SJSA1 (cell line): Measurements from ENCODE around the gene CCL1. TPM values are rescaled to one million over a fixed set of nuclear protein-coding genes. Genes with fewer than 3 reads are reported as not detected.

Source experiments
- DNase-seq, 2 experiments: peaks; one replicate each; pipeline ENCODE4 v3.0.0-alpha.2; 2015 to 2020; ENCODE audit warnings: low spot score in 2 of 2, low read depth in 1 of 2
- H3K27ac ChIP-seq: fragments of 250-450 bp; sonication (Bioruptor Pico); 2 replicates; pipeline ENCODE4 v1.5.1; 2020; ENCODE audit warnings: mild to moderate bottlenecking, moderate library complexity
- H3K27me3 ChIP-seq: fragments of 250-450 bp; sonication (Bioruptor Pico); replicated peaks from 2 replicates; pipeline ENCODE4 v1.5.1; 2020; ENCODE audit warnings: mild to moderate bottlenecking, moderate library complexity
- H3K36me3 ChIP-seq: fragments of 250-450 bp; sonication (Bioruptor Pico); 2 replicates; pipeline ENCODE4 v1.5.1; 2020; ENCODE audit warnings: mild to moderate bottlenecking
- H3K4me1 ChIP-seq: fragments of 250-450 bp; sonication (Bioruptor Pico); replicated peaks from 2 replicates; pipeline ENCODE4 v1.6.1; 2021; ENCODE audit warnings: mild to moderate bottlenecking
- H3K4me3 ChIP-seq: fragments of 250-450 bp; sonication (Bioruptor Pico); 2 replicates; pipeline ENCODE4 v1.5.1; 2020; ENCODE audit warnings: mild to moderate bottlenecking
- H3K9me3 ChIP-seq: fragments of 250-450 bp; sonication (Bioruptor Pico); replicated peaks from 2 replicates; pipeline ENCODE4 v1.5.1; 2020; ENCODE audit warnings: mild to moderate bottlenecking
- total RNA-seq: library from RNA; depleted of rRNA; stranded (reverse); fragments of >200 nt; shearing (Covaris generic); gene quantifications from 2 replicates; pipeline ENCODE4 v1.2.3, GENCODE V29; 2014

Gene CCL1
- total RNA-seq, 1 experiment from 2014 or later = not detected

GRCh38 chr17:34374457-34374856, 11.4 kb upstream of the CCL1 start:
- no peaks in the 10 kb centered on the region for H3K27me3 ChIP-seq
- H3K4me3 ChIP-seq = no peak overlapping the region
- H3K27ac ChIP-seq = no peak overlapping the region
- H3K36me3 ChIP-seq = no peaks in the 10 kb centered on the region
- no peaks in the 10 kb centered on the region for H3K4me1 ChIP-seq
- no peak for DNase-seq
- H3K9me3 ChIP-seq = no peaks in the 10 kb centered on the region

DNA sequence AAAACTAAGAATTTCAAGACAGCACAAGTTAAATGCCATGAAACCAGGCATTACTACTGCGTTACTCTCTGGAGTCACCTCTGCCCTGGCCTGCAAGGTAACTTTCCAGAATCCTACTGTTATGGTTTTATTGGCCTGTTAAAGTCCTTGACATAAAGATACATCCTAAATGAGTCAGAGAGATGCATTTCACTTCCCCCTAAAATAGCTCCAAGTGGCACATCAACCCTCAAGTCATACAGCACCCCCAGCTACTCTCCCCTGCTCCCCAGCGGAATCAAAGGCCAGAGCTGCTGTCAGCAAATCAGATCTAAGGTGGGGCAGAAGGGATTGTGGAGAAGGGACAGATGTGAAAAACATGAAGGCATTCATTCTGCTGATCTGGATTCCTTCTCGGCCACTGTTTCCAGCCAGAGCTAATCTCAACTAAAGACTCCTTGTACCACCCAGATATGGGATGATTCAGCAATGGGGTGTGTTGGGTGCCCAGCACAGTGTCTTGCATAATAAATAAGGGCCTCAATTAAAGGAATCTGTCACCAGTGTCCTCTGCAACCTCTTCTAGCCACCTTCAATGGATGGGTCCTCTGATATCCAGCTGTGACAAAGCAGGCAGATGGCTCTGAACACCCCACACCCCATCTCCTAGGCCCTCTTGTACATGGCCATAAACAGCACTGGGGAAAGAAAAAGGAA, 8.5 kb upstream of the CCL1 start:
- Histone ChIP-seq H3K36me3 (no peaks in the 10 kb centered on the region), H3K27me3 (no peaks in the 10 kb centered on the region), H3K4me3 (no peak overlapping the region), H3K9me3 (no peaks in the 10 kb centered on the region), H3K27ac (no peak overlapping the region), H3K4me1 (no peaks in the 10 kb centered on the region)
- no peak for DNase-seq

- no peak overlapping the region for H3K27ac ChIP-seq
- H3K27me3 ChIP-seq = no peaks in the 10 kb centered on the region
- no peak for DNase-seq
- H3K36me3 ChIP-seq = no peaks in the 10 kb centered on the region
- H3K4me3 ChIP-seq = no peak overlapping the region
- H3K9me3 ChIP-seq = no peaks in the 10 kb centered on the region
- H3K4me1 ChIP-seq = no peaks in the 10 kb centered on the region
Measured at GRCh38 chr17:34370997-34371395, 8.0 kb upstream of the CCL1 start.

DNA sequence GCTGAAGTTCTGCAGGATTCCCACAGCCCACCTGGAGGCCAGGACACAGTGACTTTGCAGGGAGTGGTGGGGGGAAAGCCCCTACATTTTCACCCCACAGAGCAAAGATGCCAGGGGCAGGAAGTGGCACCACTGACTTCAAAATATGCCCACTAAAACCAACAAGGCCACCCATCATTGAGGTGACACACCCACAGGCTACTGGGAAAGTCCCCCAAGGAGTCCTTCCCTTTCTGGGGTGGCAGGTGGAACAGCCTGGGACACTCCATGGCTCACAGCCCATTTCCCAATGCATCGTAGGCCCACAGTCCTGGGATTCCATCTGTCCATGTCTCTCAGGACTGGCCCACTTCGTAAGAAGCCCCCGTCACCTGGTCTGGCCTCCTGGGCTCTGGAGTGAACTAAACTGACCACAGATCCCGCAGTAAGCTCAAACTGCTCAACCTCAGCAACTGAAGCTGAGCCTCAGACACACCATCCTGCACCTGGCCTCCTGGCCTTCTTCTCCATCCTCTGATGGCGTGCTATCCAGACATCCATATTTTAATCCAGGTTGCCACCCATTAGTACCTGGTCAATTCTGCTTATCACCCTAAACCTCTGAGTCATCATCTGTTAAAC, 7.5 kb upstream of the CCL1 start:
- no peaks in the 10 kb centered on the region for H3K9me3 ChIP-seq
- H3K27ac ChIP-seq = no peak overlapping the region
- H3K4me1 ChIP-seq = no peaks in the 10 kb centered on the region
- no peaks in the 10 kb centered on the region for H3K36me3 ChIP-seq
- DNase-seq = no peak
- no peak overlapping the region for H3K4me3 ChIP-seq
- H3K27me3 ChIP-seq = no peaks in the 10 kb centered on the region

DNA sequence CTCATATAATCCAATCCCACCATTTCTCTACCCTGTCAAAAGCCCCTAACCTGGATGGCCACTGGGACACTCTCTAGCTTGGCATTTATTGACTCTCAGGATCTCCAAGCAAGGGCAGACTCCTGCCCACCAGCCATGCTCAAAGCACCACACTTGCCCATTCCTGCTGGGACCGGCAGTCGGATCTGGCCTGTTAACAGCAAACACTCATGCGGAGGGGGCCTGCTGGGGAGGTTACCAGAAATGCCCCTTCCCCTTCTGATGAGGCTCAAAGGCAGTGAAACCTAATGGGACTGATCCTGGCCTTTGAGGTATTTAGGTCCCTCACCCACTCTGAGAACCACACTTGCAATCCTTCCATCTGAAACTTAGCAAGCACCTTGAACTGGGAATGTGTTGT, 6.5 kb upstream of the CCL1 start:
- Histone ChIP-seq H3K36me3 (no peaks in the 10 kb centered on the region), H3K9me3 (no peaks in the 10 kb centered on the region), H3K27ac (no peak overlapping the region), H3K4me1 (no peaks in the 10 kb centered on the region), H3K27me3 (no peaks in the 10 kb centered on the region), H3K4me3 (no peak overlapping the region)
- DNase-seq = no peak

GRCh38 chr17:34368946-34369500, 6.0 kb upstream of the CCL1 start:
- Histone ChIP-seq H3K4me3 (no peak overlapping the region), H3K4me1 (no peaks in the 10 kb centered on the region), H3K9me3 (no peaks in the 10 kb centered on the region), H3K36me3 (no peaks in the 10 kb centered on the region), H3K27ac (no peak overlapping the region), H3K27me3 (no peaks in the 10 kb centered on the region)
- DNase-seq = no peak

DNA sequence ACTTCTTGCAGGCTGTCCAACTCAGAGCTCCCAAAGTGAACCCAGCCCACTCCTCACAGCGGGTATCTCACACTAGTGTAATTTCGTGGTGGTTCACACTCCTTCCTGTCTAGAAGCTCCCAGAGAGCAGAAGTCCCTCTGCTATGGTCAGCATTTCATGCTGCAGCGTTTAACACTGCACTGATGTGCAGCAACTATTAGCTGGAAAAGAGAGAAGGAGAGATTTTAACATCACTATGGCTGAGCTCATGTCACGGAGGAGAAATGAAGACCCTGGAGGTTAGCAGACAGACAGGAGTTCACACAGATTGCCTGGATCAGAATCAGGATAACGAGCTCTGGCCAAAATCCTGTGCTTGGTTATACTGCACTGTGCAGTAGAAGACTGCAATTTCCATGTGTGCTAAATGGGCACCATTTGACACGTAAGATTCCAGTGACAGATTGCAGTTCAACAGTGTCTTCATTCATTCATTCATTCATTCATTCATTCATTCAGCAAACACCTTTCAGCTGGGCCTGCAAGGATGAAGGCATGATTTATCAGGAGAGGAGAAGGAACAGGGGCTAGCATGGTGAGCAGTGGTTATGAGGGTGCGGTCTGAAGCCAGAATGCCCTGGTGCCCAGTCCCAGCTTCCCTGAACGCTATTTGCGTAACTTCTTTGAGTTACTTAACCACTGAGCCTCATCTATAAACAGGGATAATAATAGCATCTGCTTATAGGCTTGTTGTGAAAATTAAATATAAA, 5.3 kb upstream of the CCL1 start:
- Histone ChIP-seq H3K4me3 (no peak overlapping the region), H3K36me3 (no peaks in the 10 kb centered on the region), H3K9me3 (no peaks in the 10 kb centered on the region), H3K27me3 (no peaks in the 10 kb centered on the region), H3K4me1 (no peaks in the 10 kb centered on the region), H3K27ac (no peak overlapping the region)
- DNase-seq = no peak

- no peak for DNase-seq
- Histone ChIP-seq H3K4me3 (no peak overlapping the region), H3K27me3 (no peaks in the 10 kb centered on the region), H3K27ac (no peak overlapping the region), H3K9me3 (no peaks in the 10 kb centered on the region), H3K36me3 (no peaks in the 10 kb centered on the region), H3K4me1 (no peaks in the 10 kb centered on the region)
Measured at GRCh38 chr17:34367486-34368195, 4.6 kb upstream of the CCL1 start.

DNA sequence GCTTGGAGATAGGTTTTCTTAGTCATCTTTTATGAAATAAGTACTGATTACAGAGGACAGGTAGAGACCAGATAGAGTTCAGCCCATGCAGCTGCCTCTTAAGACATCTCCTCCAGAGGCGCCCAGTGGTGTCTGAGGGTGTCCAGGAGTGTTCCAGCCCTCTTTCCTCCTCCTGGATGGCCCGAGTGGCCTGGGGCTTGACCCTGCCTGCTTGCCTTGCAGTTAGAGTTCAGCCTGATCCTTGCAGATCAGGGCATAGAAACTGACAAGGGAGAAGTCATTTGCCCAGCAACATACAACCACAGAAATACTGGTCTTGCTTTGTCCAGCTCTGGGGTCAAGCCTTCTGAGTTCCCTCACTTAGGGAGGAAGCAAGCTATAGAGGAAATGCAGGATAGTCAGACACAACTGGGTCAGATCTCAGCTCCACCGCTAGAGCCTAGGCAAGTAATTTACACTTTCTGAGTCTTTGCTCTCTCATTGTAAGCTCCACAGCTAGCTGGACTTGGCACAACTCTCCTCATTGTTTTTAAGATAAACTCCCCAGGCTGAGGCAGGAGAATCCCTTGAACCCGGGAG, 3.6 kb upstream of the CCL1 start:
- no peak overlapping the region for H3K27ac ChIP-seq
- no peaks in the 10 kb centered on the region for H3K27me3 ChIP-seq
- H3K4me3 ChIP-seq = no peak overlapping the region
- H3K9me3 ChIP-seq = no peaks in the 10 kb centered on the region
- no peaks in the 10 kb centered on the region for H3K36me3 ChIP-seq
- no peak for DNase-seq
- H3K4me1 ChIP-seq = no peaks in the 10 kb centered on the region

GRCh38 chr17:34366010-34366409, 3.0 kb upstream of the CCL1 start:
- no peak for DNase-seq
- no peaks in the 10 kb centered on the region for H3K9me3 ChIP-seq
- H3K4me3 ChIP-seq = no peak overlapping the region
- no peaks in the 10 kb centered on the region for H3K27me3 ChIP-seq
- no peak overlapping the region for H3K27ac ChIP-seq
- no peaks in the 10 kb centered on the region for H3K4me1 ChIP-seq
- no peaks in the 10 kb centered on the region for H3K36me3 ChIP-seq

DNA sequence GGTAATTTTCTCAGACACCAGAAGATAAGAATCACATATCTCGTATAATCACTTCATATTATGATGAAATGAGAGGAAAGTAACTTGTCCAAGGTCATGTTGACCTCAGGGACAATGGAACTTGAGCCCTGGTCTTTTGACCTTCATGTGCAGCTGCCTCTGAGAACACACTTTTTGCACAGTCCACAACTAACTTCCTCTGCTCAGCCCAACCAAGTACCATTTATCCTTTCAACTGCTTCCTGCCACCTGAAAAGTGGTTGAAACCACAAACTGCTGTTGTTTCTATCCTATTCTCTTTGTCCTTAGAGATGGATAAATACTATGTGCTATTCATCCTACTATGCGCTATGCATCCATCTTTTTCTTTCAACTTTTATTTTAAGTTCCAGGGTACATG, 2.3 kb upstream of the CCL1 start:
- no peaks in the 10 kb centered on the region for H3K9me3 ChIP-seq
- H3K4me1 ChIP-seq = no peaks in the 10 kb centered on the region
- H3K4me3 ChIP-seq = no peak overlapping the region
- no peak overlapping the region for H3K27ac ChIP-seq
- H3K27me3 ChIP-seq = no peaks in the 10 kb centered on the region
- DNase-seq = no peak
- H3K36me3 ChIP-seq = no peaks in the 10 kb centered on the region

DNA sequence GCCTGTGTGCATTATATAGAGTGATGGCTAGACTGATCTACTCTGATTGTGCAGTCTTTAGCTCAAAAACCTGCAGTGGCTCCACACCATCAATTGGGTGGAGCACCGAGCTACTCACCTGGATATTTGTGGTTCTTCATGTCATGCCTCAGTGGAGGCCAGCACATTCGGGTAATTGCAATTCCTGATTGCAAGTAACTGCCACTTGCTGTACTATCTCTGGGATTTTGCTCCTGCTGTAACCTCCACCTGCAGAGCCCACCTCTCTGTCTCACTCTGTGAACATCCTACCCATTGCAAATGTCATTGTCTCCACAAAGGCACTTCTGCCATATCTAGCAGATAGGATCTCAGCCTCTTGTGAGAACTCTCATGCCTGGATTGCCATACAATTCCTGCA, 1.7 kb upstream of the CCL1 start:
- no peaks in the 10 kb centered on the region for H3K36me3 ChIP-seq
- no peak overlapping the region for H3K27ac ChIP-seq
- no peaks in the 10 kb centered on the region for H3K9me3 ChIP-seq
- no peak overlapping the region for H3K4me3 ChIP-seq
- H3K4me1 ChIP-seq = no peaks in the 10 kb centered on the region
- H3K27me3 ChIP-seq = no peaks in the 10 kb centered on the region
- no peak for DNase-seq

DNA sequence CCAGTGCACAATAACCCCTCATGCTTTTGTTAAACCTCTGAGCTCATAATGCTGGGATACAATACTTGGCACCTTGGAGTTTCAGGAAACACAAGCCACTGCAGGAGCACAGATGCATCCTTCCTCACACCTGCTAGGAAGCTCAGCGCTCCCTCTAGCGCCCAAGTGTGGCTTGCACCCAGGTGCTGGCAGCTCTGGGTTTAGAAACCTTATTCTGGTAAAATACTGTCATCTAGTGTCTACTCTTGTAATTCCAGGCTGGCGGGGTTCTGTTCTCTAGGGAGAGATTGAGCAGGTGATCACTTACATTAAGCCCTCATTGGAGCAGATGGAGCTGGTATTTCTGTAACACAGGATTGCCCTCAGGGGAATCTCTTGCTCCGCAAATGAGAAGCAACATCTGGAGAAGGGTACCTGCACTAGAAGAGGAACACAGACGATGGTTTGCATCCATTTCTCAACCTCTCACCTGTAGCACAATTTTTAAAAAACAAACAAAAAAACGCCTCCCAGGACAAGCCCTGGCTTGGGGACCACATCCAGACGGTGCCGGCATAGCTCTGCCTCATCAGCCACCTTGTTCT, 1.5 kb downstream of the CCL1 start:
- H3K4me3 ChIP-seq = no peak overlapping the region
- H3K27ac ChIP-seq = no peak overlapping the region
- peak; percentile 64 to 83 for DNase-seq
- no peaks in the 10 kb centered on the region for H3K27me3 ChIP-seq
- no peaks in the 10 kb centered on the region for H3K36me3 ChIP-seq
- H3K4me1 ChIP-seq = no peaks in the 10 kb centered on the region
- H3K9me3 ChIP-seq = no peaks in the 10 kb centered on the region
